ENCODE results near the gene FAM169A.
"Not testable (repeated sequence)": the region's sequence is repeated elsewhere in the genome, so short reads cannot be mapped to it uniquely, and the experiment has no call there.

FAM169A gene

GRCh38 chr5:74870299-74871067, 4.3 kb upstream of the FAM169A start:
- DNase-seq (ENCODE audit: low read depth in 2 of 2), result no peak

GRCh38 chr5:74869414-74869813, 3.2 kb upstream of the FAM169A start:
- not testable (repeated sequence) for DNase-seq (ENCODE audit: low read depth in 2 of 2)

- no peak for DNase-seq (ENCODE audit: low read depth in 2 of 2)
Observed at GRCh38 chr5:74866596-74867162, 492 bp upstream of the FAM169A start.

GRCh38 chr5:74865256-74865803, 857 bp downstream of the FAM169A start:
- no peak for DNase-seq (ENCODE audit: low read depth in 2 of 2)

- DNase-seq (ENCODE audit: low read depth in 2 of 2), result no peak
Observed at GRCh38 chr5:74864823-74865222, 1.4 kb downstream of the FAM169A start.

GRCh38 chr5:74863726-74864125, 2.5 kb downstream of the FAM169A start:
- DNase-seq (ENCODE audit: low read depth in 2 of 2), result no peak

GRCh38 chr5:74862221-74862620, 4.0 kb downstream of the FAM169A start:
- no peak for DNase-seq (ENCODE audit: low read depth in 2 of 2)

- DNase-seq (ENCODE audit: low read depth in 2 of 2), result not testable (repeated sequence)
Observed at GRCh38 chr5:74856975-74857374, 9.2 kb downstream of the FAM169A start.

- DNase-seq (ENCODE audit: low read depth in 2 of 2), result no peak
Observed at GRCh38 chr5:74853256-74853655, 12.9 kb downstream of the FAM169A start.

- no peak for DNase-seq (ENCODE audit: low read depth in 2 of 2)
Observed at GRCh38 chr5:74851684-74852353, 14.4 kb downstream of the FAM169A start.

- no peak for DNase-seq (ENCODE audit: low read depth in 2 of 2)
Observed at GRCh38 chr5:74850789-74851425, 15.3 kb downstream of the FAM169A start.

- no peak for DNase-seq (ENCODE audit: low read depth in 2 of 2)
Observed at GRCh38 chr5:74850030-74850429, 16.2 kb downstream of the FAM169A start.

GRCh38 chr5:74848553-74849025, 17.6 kb downstream of the FAM169A start:
- DNase-seq (ENCODE audit: low read depth in 2 of 2), result no peak

GRCh38 chr5:74839229-74839628, 27.0 kb downstream of the FAM169A start:
- no peak for DNase-seq (ENCODE audit: low read depth in 2 of 2)

- no peak for DNase-seq (ENCODE audit: low read depth in 2 of 2)
Observed at GRCh38 chr5:74838262-74838661, 27.9 kb downstream of the FAM169A start.

GRCh38 chr5:74837115-74837514, 29.1 kb downstream of the FAM169A start:
- DNase-seq (ENCODE audit: low read depth in 2 of 2), result no peak

- DNase-seq (ENCODE audit: low read depth in 2 of 2), result no peak
Observed at GRCh38 chr5:74833537-74834266, 32.5 kb downstream of the FAM169A start.

- DNase-seq (ENCODE audit: low read depth in 2 of 2), result no peak
Observed at GRCh38 chr5:74829413-74829812, 36.8 kb downstream of the FAM169A start.

- DNase-seq (ENCODE audit: low read depth in 2 of 2), result no peak
Observed at GRCh38 chr5:74822288-74822687, 43.9 kb downstream of the FAM169A start.

GRCh38 chr5:74816875-74817274, 49.3 kb downstream of the FAM169A start:
- DNase-seq (ENCODE audit: low read depth in 2 of 2), result no peak

GRCh38 chr5:74810915-74811314, 55.3 kb downstream of the FAM169A start:
- DNase-seq (ENCODE audit: low read depth in 2 of 2), result no peak

All from stimulated activated CD8-positive, alpha-beta memory T cell treated with anti-CD3 and anti-CD28 coated beads, Interleukin-2, amount 100 ng/mL, for 48 hours (primary cell).